Hepatocyte (in vitro differentiated cells): ENCODE results near the gene CCDC85C.

Source experiments
- EZH2 ChIP-seq: fragments of 200-600 bp; sonication (generic); IDR thresholded peaks from 2 replicates; pipeline ENCODE4 v1.6.1; 2016; ENCODE audit warnings: antibody characterized with exemption, mild to moderate bottlenecking, borderline replicate concordance
- TF ChIP-seq, protein P1 (sequence below): fragments of 200-600 bp; sonication (generic); IDR thresholded peaks from 2 replicates; pipeline ENCODE4 v1.5.1; 2016; ENCODE audit warnings: antibody characterized with exemption, mild to moderate bottlenecking; ENCODE audit not compliant: poor library complexity

DNA sequence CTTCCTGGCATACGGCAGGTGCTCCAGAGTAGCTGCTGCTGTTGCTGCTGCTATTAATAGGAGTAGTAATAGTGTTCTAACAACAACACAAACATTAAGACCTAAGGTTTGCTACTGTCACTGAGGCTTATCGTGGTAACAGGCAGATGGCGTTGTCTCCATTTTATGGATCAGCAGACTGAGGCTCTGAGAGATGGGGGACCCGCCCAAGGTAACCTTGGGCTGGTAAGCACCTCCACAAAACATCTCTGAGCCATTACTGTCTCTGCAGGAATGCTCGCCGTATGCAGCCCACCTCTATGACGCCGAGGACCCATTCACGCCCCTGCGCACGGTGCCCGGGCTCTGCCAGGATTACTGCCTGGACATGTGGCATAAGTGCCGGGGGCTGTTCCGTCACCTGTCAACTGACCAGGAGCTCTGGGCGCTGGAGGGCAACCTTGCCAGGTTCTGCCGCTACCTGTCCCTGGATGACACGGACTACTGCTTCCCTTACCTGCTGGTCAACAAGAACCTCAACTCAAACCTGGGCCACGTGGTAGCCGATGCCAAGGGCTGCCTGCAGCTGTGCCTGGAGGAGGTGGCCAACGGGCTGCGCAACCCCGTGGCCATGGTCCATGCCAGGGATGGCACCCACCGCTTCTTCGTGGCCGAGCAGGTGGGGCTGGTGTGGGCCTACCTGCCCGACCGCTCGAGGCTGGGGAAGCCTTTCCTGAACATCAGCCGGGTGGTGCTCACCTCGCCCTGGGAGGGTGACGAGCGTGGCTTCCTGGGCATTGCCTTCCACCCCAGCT is 48.1 kb upstream of the CCDC85C start:
- TF ChIP-seq, protein P1, sequence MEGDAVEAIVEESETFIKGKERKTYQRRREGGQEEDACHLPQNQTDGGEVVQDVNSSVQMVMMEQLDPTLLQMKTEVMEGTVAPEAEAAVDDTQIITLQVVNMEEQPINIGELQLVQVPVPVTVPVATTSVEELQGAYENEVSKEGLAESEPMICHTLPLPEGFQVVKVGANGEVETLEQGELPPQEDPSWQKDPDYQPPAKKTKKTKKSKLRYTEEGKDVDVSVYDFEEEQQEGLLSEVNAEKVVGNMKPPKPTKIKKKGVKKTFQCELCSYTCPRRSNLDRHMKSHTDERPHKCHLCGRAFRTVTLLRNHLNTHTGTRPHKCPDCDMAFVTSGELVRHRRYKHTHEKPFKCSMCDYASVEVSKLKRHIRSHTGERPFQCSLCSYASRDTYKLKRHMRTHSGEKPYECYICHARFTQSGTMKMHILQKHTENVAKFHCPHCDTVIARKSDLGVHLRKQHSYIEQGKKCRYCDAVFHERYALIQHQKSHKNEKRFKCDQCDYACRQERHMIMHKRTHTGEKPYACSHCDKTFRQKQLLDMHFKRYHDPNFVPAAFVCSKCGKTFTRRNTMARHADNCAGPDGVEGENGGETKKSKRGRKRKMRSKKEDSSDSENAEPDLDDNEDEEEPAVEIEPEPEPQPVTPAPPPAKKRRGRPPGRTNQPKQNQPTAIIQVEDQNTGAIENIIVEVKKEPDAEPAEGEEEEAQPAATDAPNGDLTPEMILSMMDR = no peak
- TF ChIP-seq EZH2 = no peak
